IMR-90 (cell line): ENCODE measurements around the gene USP12. TPM values are rescaled to one million over a fixed set of nuclear protein-coding genes. Genes with fewer than 3 reads are reported as not detected.

ENCODE experiments used
- ATAC-seq: fragments of 200-7000 bp; cut with Tn5 transposase; 2 replicates; pipeline ENCODE4 v1.9.1; 2020; ENCODE audit warnings: low read depth, mild to moderate bottlenecking, moderate library complexity
- BruUV-seq: library from RNA; stranded (reverse); fragments of 400-500 nt; replicated peaks from 2 replicates; lab custom pipeline; 2021; lab: Mats Ljungman, UMichigan
- CTCF ChIA-PET: fragments of 300-600 bp; formaldehyde crosslinking; extraction: SDS; loops from one replicate; lab custom pipeline; 2021; ENCODE audit warnings: antibody characterized with exemption; lab: Yijun Ruan, JAX
- POLR2A ChIA-PET: fragments of 300-600 bp; sonication (Branson Sonifier 250); formaldehyde crosslinking; loops from one replicate; lab custom pipeline; 2022; ENCODE audit warnings: antibody characterized with exemption; ENCODE audit not compliant: unreplicated experiment; lab: Charles Lee
- DNase-seq: peaks from one replicate; pipeline ENCODE4 v3.0.0; 2013
- H2AFZ ChIP-seq: replicated peaks from 2 replicates; pipeline ENCODE3; 2013; ENCODE audit warnings: low read length, mild to moderate bottlenecking; ENCODE audit not compliant: poor library complexity
- H2AK5ac ChIP-seq: 2 replicates; pipeline ENCODE4 v1.6.1; 2013; ENCODE audit warnings: low read depth, low read length, inconsistent platforms
- H2AK9ac ChIP-seq: replicated peaks from 2 replicates; pipeline ENCODE3; 2013; ENCODE audit warnings: mild to moderate bottlenecking, low read depth, low read length, moderate library complexity; ENCODE audit not compliant: poor library complexity
- H2BK120ac ChIP-seq: 2 replicates; pipeline ENCODE4 v1.6.1; 2013; ENCODE audit warnings: low read depth, low read length, inconsistent platforms
- H2BK15ac ChIP-seq: 3 replicates; pipeline ENCODE4 v1.6.1; 2013; ENCODE audit warnings: low read depth, low read length, inconsistent platforms
- H2BK20ac ChIP-seq: 2 replicates; pipeline ENCODE4 v1.6.1; 2013; ENCODE audit warnings: low read depth, mild to moderate bottlenecking, inconsistent platforms, low read length, moderate library complexity
- H2BK5ac ChIP-seq: 2 replicates; pipeline ENCODE4 v1.6.1; 2013; ENCODE audit warnings: mild to moderate bottlenecking, low read depth, low read length, inconsistent platforms; ENCODE audit not compliant: poor library complexity, severe bottlenecking
- H3K14ac ChIP-seq: replicated peaks from 2 replicates; pipeline ENCODE4 v1.6.1; 2013; ENCODE audit warnings: low read depth, low read length, inconsistent platforms
- H3K18ac ChIP-seq: 2 replicates; pipeline ENCODE4 v1.6.1; 2013; ENCODE audit warnings: low read depth, low read length, control low read depth
- H3K23ac ChIP-seq: 2 replicates; pipeline ENCODE4 v1.6.1; 2013; ENCODE audit warnings: low read depth, low read length, inconsistent platforms
- H3K27ac ChIP-seq: 2 replicates; pipeline ENCODE4 v1.5.1; 2013; ENCODE audit warnings: mild to moderate bottlenecking, control low read depth, low read length; ENCODE audit not compliant: insufficient read depth
- H3K27me3 ChIP-seq: 2 replicates; pipeline ENCODE4 v1.6.1; 2013; ENCODE audit warnings: low read length; ENCODE audit not compliant: control insufficient read depth, insufficient read depth
- H3K36me3 ChIP-seq: 2 replicates; pipeline ENCODE4 v1.6.1; 2013; ENCODE audit warnings: low read length, mixed read lengths; ENCODE audit not compliant: control insufficient read depth, insufficient read depth
- H3K4ac ChIP-seq: 2 replicates; pipeline ENCODE4 v1.6.1; 2013; ENCODE audit warnings: low read depth, low read length, inconsistent platforms
- H3K4me1 ChIP-seq: 2 replicates; pipeline ENCODE4 v1.6.1; 2013; ENCODE audit warnings: low read length, mixed read lengths; ENCODE audit not compliant: control insufficient read depth, insufficient read depth
- H3K4me2 ChIP-seq: 2 replicates; pipeline ENCODE4 v1.6.1; 2013; ENCODE audit warnings: low read depth, mild to moderate bottlenecking, control low read depth, low read length, moderate library complexity
- H3K4me3 ChIP-seq: 2 replicates; pipeline ENCODE4 v1.5.1; 2013; ENCODE audit warnings: low read depth, mild to moderate bottlenecking, control low read depth, low read length, moderate library complexity; ENCODE audit not compliant: insufficient read depth
- H3K56ac ChIP-seq: 2 replicates; pipeline ENCODE4 v1.6.1; 2013; ENCODE audit warnings: low read length, inconsistent platforms; ENCODE audit not compliant: insufficient read depth; ENCODE audit errors: extremely low read depth
- H3K79me1 ChIP-seq, 2 experiments: 2 replicates each; pipeline ENCODE4 v1.6.1; 2013; ENCODE audit warnings: low read length in 2 of 2, inconsistent platforms in 1 of 2, low read depth in 1 of 2
- H3K9ac ChIP-seq: 2 replicates; pipeline ENCODE4 v1.6.1; 2013; ENCODE audit warnings: low read depth, low read length, control low read depth
- H3K9me1 ChIP-seq: 2 replicates; pipeline ENCODE4 v1.6.1; 2013; ENCODE audit warnings: low read length, inconsistent platforms; ENCODE audit not compliant: insufficient read depth
- H3K9me3 ChIP-seq: 2 replicates; pipeline ENCODE4 v1.6.1; 2013; ENCODE audit warnings: low read length; ENCODE audit not compliant: control insufficient read depth, insufficient read depth
- H4K20me1 ChIP-seq: 2 replicates; pipeline ENCODE4 v1.6.1; 2013; ENCODE audit warnings: low read length, inconsistent platforms; ENCODE audit not compliant: insufficient read depth
- H4K5ac ChIP-seq: 2 replicates; pipeline ENCODE4 v1.6.1; 2013; ENCODE audit warnings: mild to moderate bottlenecking, low read depth, low read length, control low read depth
- H4K8ac ChIP-seq, 2 experiments: 2 replicates each; pipeline ENCODE4 v1.6.1; 2013; ENCODE audit warnings: low read depth in 2 of 2, low read length in 2 of 2, control low read depth in 1 of 2, inconsistent platforms in 1 of 2
- H4K91ac ChIP-seq: 2 replicates; pipeline ENCODE4 v1.6.1; 2013; ENCODE audit warnings: low read depth, low read length, inconsistent platforms; ENCODE audit not compliant: insufficient read depth
- BHLHE40 ChIP-seq: fragments of 150-350 bp; IDR thresholded peaks from 2 replicates; pipeline ENCODE4 v1.6.1; 2016; ENCODE audit warnings: mild to moderate bottlenecking, low read depth, low read length
- CEBPB ChIP-seq: IDR thresholded peaks from 2 replicates; pipeline ENCODE4 v1.6.1; 2012; ENCODE audit warnings: low read depth, low read length, improper control_type of control experiment
- CHD1 ChIP-seq: IDR thresholded peaks from 2 replicates; pipeline ENCODE4 v1.6.1; 2012; ENCODE audit warnings: low read depth, low read length, improper control_type of control experiment
- FOS ChIP-seq: fragments of 150-350 bp; IDR thresholded peaks from 2 replicates; pipeline ENCODE4 v1.6.1; 2016; ENCODE audit warnings: low read depth, low read length
- MAFK ChIP-seq: IDR thresholded peaks from 2 replicates; pipeline ENCODE4 v1.6.1; 2012; ENCODE audit warnings: low read depth, low read length, improper control_type of control experiment
- MXI1 ChIP-seq: IDR thresholded peaks from 2 replicates; pipeline ENCODE4 v1.6.1; 2012; ENCODE audit warnings: low read depth, mild to moderate bottlenecking, low read length, moderate library complexity, borderline replicate concordance
- NFE2L2 ChIP-seq: fragments of 150-350 bp; IDR thresholded peaks from 2 replicates; pipeline ENCODE4 v1.6.1; 2016; ENCODE audit warnings: low read depth, mild to moderate bottlenecking, low read length
- POLR2A ChIP-seq: IDR thresholded peaks from 2 replicates; pipeline ENCODE4 v1.6.1; 2012; ENCODE audit warnings: mild to moderate bottlenecking, low read depth, low read length
- RAD21 ChIP-seq: IDR thresholded peaks from 2 replicates; pipeline ENCODE4 v1.6.1; 2012; ENCODE audit warnings: low read length, improper control_type of control experiment
- RCOR1 ChIP-seq: IDR thresholded peaks from 2 replicates; pipeline ENCODE4 v1.6.1; 2012; ENCODE audit warnings: mild to moderate bottlenecking, low read length, improper control_type of control experiment; ENCODE audit not compliant: insufficient replicate concordance
- RFX5 ChIP-seq: IDR thresholded peaks from 2 replicates; pipeline ENCODE4 v1.8.0; 2012; ENCODE audit warnings: low read depth, mild to moderate bottlenecking, low read length, moderate library complexity
- SMC3 ChIP-seq: fragments of 150-350 bp; IDR thresholded peaks from 2 replicates; pipeline ENCODE4 v1.6.1; 2016; ENCODE audit warnings: low read depth, mild to moderate bottlenecking, antibody characterized with exemption, low read length, moderate library complexity
- WGBS, 2 experiments: methylation state at CpG; one replicate each; pipeline versions ENCODE4 v1.1.5 to v1.1.7; 2013; ENCODE audit warnings: missing lambda C conversion rate in 2 of 2; ENCODE audit not compliant: insufficient read length in 1 of 2; ENCODE audit errors: extremely low coverage in 2 of 2; 5-methylcytosine and 5-hydroxymethylcytosine counted together
- dilution Hi-C: fragments of 300-500 bp; cut with HindIII; formaldehyde crosslinking; loops from one replicate; pipeline ENCODE4 v1.14.3; 2018; ENCODE audit warnings: low sequenced_read_pairs; ENCODE audit not compliant: unreplicated experiment
- in situ Hi-C: fragments of 300-500 bp; cut with MboI; formaldehyde crosslinking; loops from 3 replicates; pipeline ENCODE4 v1.14.3; 2019; ENCODE audit warnings: low sequenced_read_pairs, inconsistent platforms, mixed read lengths
- intact Hi-C: fragments of 100-400 bp; cut with micrococcal nuclease; formaldehyde crosslinking; loops from 2 replicates; pipeline ENCODE4 v1.10.0; 2022
- polyA plus RNA-seq, 3 experiments: library from polyadenylated mRNA; depleted of rRNA; stranded (reverse); fragments of >200 nt; gene quantifications; 2 replicates each; pipeline ENCODE4 v1.2.3, GENCODE V29; 2012; ENCODE audit warnings: low replicate concordance in 1 of 3
- total RNA-seq: library from RNA; depleted of rRNA; stranded (reverse); fragments of >200 nt; gene quantifications from 2 replicates; pipeline ENCODE4 v1.2.3, GENCODE V29; 2012
- TF ChIP-seq, protein P1 (sequence below): fragments of 150-350 bp; IDR thresholded peaks from 2 replicates; pipeline ENCODE4 v1.6.1; 2017; ENCODE audit warnings: mild to moderate bottlenecking, antibody characterized with exemption, low read length, low read depth
- TF ChIP-seq, protein P2 (sequence below): conservative IDR thresholded peaks from 2 replicates; pipeline ENCODE4 v1.5.1; 2012; ENCODE audit warnings: mild to moderate bottlenecking, low read depth, low read length, improper control_type of control experiment
- TF ChIP-seq, protein P3 (sequence below): fragments of 150-350 bp; IDR thresholded peaks from 2 replicates; pipeline ENCODE4 v1.6.1; 2016; ENCODE audit warnings: low read depth, mild to moderate bottlenecking, low read length, moderate library complexity, borderline replicate concordance

USP12 gene
- total and polyA plus RNA-seq, 2 of the 4 experiments (the other 2 are of a cell fraction) = 11.8 to 16.5 TPM

DNA sequence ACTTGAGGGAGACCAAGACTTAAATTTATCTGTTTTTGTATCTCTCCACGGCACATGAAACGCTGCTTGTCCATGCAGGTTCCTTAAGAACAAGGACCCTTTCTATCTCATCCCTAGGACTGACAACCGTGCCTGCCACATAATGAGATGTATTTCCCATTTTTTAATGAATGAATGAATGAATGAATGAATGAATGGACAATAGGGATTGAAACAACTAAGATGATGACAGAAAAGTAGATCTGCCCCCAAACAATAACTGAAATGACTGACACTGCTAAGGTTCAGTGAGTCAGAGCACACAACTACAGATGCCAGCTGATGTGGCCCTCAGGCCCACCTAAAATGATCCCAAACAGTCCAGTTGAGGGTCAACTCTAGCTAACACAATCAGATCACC lies 69.8 kb downstream of the USP12 start:
- H3K9me1 ChIP-seq = peaks cover 6% of the 10 kb centered on the region; the same call in 1 of the 2 replicates
- H4K8ac ChIP-seq = no peak overlapping the region
- H3K4me3 ChIP-seq = no peak overlapping the region
- peaks cover 12% of the 10 kb centered on the region for H3K36me3 ChIP-seq
- no peak overlapping the region for H2AFZ ChIP-seq
- H4K20me1 ChIP-seq = no peaks in the 10 kb centered on the region
- H4K5ac ChIP-seq = no peak overlapping the region
- H2AK5ac ChIP-seq = no peak overlapping the region
- H2AK9ac ChIP-seq = no peak overlapping the region
- no peaks in the 10 kb centered on the region for H3K9me3 ChIP-seq
- ChIA-PET POLR2A (no interaction called here), CTCF (no interaction called here)
- no peak overlapping the region for H3K4ac ChIP-seq
- DNase-seq (no peak), ATAC-seq (no peak)
- no TSS peak for BruUV-seq
- peaks cover 45 to 49% of the 10 kb centered on the region in 2 experiments for H3K79me1 ChIP-seq
- no peak overlapping the region for H2BK5ac ChIP-seq
- no peak overlapping the region for H3K18ac ChIP-seq
- no peak overlapping the region for H3K14ac ChIP-seq
- dilution Hi-C loops = no loop called here
- no peak overlapping the region for H4K91ac ChIP-seq
- no peak overlapping the region for H2BK120ac ChIP-seq
- no peak overlapping the region for H3K9ac ChIP-seq
- no peak overlapping the region for H3K23ac ChIP-seq
- H3K27me3 ChIP-seq = no peaks in the 10 kb centered on the region
- no peak overlapping the region for H3K4me2 ChIP-seq
- no peak overlapping the region for H3K56ac ChIP-seq
- intact Hi-C loops = no loop called here
- H2BK20ac ChIP-seq = no peak overlapping the region
- peaks cover 5% of the 10 kb centered on the region for H3K4me1 ChIP-seq
- no peak overlapping the region for H2BK15ac ChIP-seq
- no peak overlapping the region for H3K27ac ChIP-seq
- no CpG with 5 or more reads among the region's 3 CpGs for WGBS, 2 experiments
- TF ChIP-seq RFX5 (no peak), CHD1 (no peak), MAFK (no peak), RCOR1 (no peak), POLR2A (no peak), SMC3 (no peak), RAD21 (no peak), FOS (no peak), NFE2L2 (no peak), CEBPB (no peak), BHLHE40 (no peak), MXI1 (no peak)
- TF ChIP-seq, protein P1, sequence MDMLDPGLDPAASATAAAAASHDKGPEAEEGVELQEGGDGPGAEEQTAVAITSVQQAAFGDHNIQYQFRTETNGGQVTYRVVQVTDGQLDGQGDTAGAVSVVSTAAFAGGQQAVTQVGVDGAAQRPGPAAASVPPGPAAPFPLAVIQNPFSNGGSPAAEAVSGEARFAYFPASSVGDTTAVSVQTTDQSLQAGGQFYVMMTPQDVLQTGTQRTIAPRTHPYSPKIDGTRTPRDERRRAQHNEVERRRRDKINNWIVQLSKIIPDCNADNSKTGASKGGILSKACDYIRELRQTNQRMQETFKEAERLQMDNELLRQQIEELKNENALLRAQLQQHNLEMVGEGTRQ = no peak
- TF ChIP-seq, protein P2, sequence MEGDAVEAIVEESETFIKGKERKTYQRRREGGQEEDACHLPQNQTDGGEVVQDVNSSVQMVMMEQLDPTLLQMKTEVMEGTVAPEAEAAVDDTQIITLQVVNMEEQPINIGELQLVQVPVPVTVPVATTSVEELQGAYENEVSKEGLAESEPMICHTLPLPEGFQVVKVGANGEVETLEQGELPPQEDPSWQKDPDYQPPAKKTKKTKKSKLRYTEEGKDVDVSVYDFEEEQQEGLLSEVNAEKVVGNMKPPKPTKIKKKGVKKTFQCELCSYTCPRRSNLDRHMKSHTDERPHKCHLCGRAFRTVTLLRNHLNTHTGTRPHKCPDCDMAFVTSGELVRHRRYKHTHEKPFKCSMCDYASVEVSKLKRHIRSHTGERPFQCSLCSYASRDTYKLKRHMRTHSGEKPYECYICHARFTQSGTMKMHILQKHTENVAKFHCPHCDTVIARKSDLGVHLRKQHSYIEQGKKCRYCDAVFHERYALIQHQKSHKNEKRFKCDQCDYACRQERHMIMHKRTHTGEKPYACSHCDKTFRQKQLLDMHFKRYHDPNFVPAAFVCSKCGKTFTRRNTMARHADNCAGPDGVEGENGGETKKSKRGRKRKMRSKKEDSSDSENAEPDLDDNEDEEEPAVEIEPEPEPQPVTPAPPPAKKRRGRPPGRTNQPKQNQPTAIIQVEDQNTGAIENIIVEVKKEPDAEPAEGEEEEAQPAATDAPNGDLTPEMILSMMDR = no peak
- TF ChIP-seq, protein P3, sequence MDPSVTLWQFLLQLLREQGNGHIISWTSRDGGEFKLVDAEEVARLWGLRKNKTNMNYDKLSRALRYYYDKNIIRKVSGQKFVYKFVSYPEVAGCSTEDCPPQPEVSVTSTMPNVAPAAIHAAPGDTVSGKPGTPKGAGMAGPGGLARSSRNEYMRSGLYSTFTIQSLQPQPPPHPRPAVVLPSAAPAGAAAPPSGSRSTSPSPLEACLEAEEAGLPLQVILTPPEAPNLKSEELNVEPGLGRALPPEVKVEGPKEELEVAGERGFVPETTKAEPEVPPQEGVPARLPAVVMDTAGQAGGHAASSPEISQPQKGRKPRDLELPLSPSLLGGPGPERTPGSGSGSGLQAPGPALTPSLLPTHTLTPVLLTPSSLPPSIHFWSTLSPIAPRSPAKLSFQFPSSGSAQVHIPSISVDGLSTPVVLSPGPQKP = no peak
- in situ Hi-C loops = no loop called here
